HepG2 (cell line): ENCODE data around the gene CRIM1. TPM values are rescaled to one million over a fixed set of nuclear protein-coding genes. Genes with fewer than 3 reads are reported as not detected.

Experiments
- CREM ChIP-seq, 2 experiments: sonication (generic) in 1 of 2; formaldehyde crosslinking in 1 of 2; IDR thresholded peaks; 2 replicates each; pipeline versions ENCODE4 v1.4.0 to v1.6.1; 2016 to 2020; ENCODE audit warnings: antibody characterized with exemption in 1 of 2, mild to moderate bottlenecking in 1 of 2, missing genetic modification reagents in 1 of 2
- ETV5 ChIP-seq: IDR thresholded peaks from 2 replicates; pipeline ENCODE4 v1.6.1; 2018; ENCODE audit warnings: missing biosample characterization, missing genetic modification reagents, inconsistent platforms, borderline replicate concordance
- JARID2 ChIP-seq: sonication (generic); formaldehyde crosslinking; IDR thresholded peaks from 2 replicates; pipeline ENCODE4 v1.8.1; 2023; ENCODE audit warnings: missing genetic modification reagents, inconsistent platforms; ENCODE audit not compliant: insufficient replicate concordance
- NFATC3 ChIP-seq: sonication (generic); formaldehyde crosslinking; IDR thresholded peaks from 2 replicates; pipeline ENCODE4 v1.5.1; 2020; ENCODE audit warnings: mild to moderate bottlenecking, missing genetic modification reagents
- POGZ ChIP-seq: sonication (generic); formaldehyde crosslinking; IDR thresholded peaks from 2 replicates; pipeline ENCODE4 v1.4.0; 2020; ENCODE audit warnings: mild to moderate bottlenecking, missing genetic modification reagents
- PPARG ChIP-seq: conservative IDR thresholded peaks from 2 replicates; pipeline ENCODE4 v1.6.1; 2016; ENCODE audit warnings: missing biosample characterization, missing genetic modification reagents
- SOX6 ChIP-seq, 2 experiments: fragments of 450-650 bp in 1 of 2; sonication (generic) in 1 of 2; formaldehyde crosslinking in 1 of 2; IDR thresholded peaks; 2 replicates each; pipeline versions ENCODE4 v1.4.0 to v1.6.1; 2017 to 2020; ENCODE audit warnings: antibody characterized with exemption in 1 of 2, mild to moderate bottlenecking in 1 of 2, missing genetic modification reagents in 1 of 2
- ZBTB20 ChIP-seq: sonication (generic); formaldehyde crosslinking; IDR thresholded peaks from 2 replicates; pipeline ENCODE4 v1.8.1; 2023; ENCODE audit warnings: missing genetic modification reagents, low read depth, mild to moderate bottlenecking, borderline replicate concordance
- ZNF235 ChIP-seq: sonication (generic); formaldehyde crosslinking; IDR thresholded peaks from 2 replicates; pipeline ENCODE4 v1.8.1; 2023; ENCODE audit warnings: mild to moderate bottlenecking, missing genetic modification reagents, borderline replicate concordance
- ZNF24 ChIP-seq: fragments of 450-650 bp; IDR thresholded peaks from 2 replicates; pipeline ENCODE4 v1.6.1; 2017; ENCODE audit warnings: antibody characterized with exemption, mild to moderate bottlenecking
- ZNF317 ChIP-seq: sonication (generic); formaldehyde crosslinking; IDR thresholded peaks from 2 replicates; pipeline ENCODE4 v1.5.0; 2020; ENCODE audit warnings: mild to moderate bottlenecking, missing genetic modification reagents
- ZNF501 ChIP-seq: sonication (generic); formaldehyde crosslinking; IDR thresholded peaks from 2 replicates; pipeline ENCODE4 v1.5.1; 2020; ENCODE audit warnings: mild to moderate bottlenecking, moderate library complexity, missing genetic modification reagents
- ZNF556 ChIP-seq: sonication (generic); formaldehyde crosslinking; IDR thresholded peaks from 2 replicates; pipeline ENCODE4 v1.4.0; 2020; ENCODE audit warnings: mild to moderate bottlenecking, missing genetic modification reagents, borderline replicate concordance
- ZNF678 ChIP-seq: sonication (generic); formaldehyde crosslinking; IDR thresholded peaks from 2 replicates; pipeline ENCODE4 v1.4.0; 2020; ENCODE audit warnings: mild to moderate bottlenecking, missing genetic modification reagents
- polyA plus RNA-seq, 8 experiments: library from polyadenylated mRNA; depleted of rRNA in 3 of 8; stranded (reverse) in 7 of 8; unstranded in 1 of 8; fragments of >200 nt; fragmentation: Illumina TruSeq in 4 of 8; extraction: Trizol in 4 of 8; gene quantifications; 2 replicates each; pipeline versions ENCODE4 v1.2.1 to v1.2.3, GENCODE V29; 2011 to 2016; ENCODE audit warnings: low read depth in 4 of 8, missing spikeins in 1 of 8, mixed read lengths in 1 of 8; ENCODE audit not compliant: insufficient read depth in 1 of 8
- total RNA-seq, 5 experiments: library from RNA; depleted of rRNA; stranded (reverse); fragments of >200 nt; fragmentation: Illumina TruSeq; extraction: Trizol; gene quantifications; 2 replicates each; pipeline ENCODE4 v1.2.3, GENCODE V29; 2016; ENCODE audit warnings: low read depth in 1 of 5
- TF ChIP-seq, protein P1 (sequence below), 2 experiments: IDR thresholded peaks; 2 replicates each; pipeline ENCODE4 v1.6.1; 2011 to 2012; ENCODE audit warnings: low read length in 2 of 2, borderline replicate concordance in 1 of 2, low read depth in 1 of 2, mild to moderate bottlenecking in 1 of 2, moderate library complexity in 1 of 2
- TF ChIP-seq, protein P2 (sequence below): sonication (generic); formaldehyde crosslinking; IDR thresholded peaks from 2 replicates; pipeline ENCODE4 v1.5.1; 2020; ENCODE audit warnings: mild to moderate bottlenecking, missing genetic modification reagents, borderline replicate concordance
- TF ChIP-seq, protein P3 (sequence below): sonication (generic); formaldehyde crosslinking; IDR thresholded peaks from 2 replicates; pipeline ENCODE4 v1.4.0; 2020; ENCODE audit warnings: low read depth, mild to moderate bottlenecking, missing genetic modification reagents

Gene CRIM1
- total and polyA plus RNA-seq, 2 of the 13 experiments (the other 11 are each of a cell fraction or from before 2014, with no cell fraction given) = 39.1 to 69.9 TPM

DNA sequence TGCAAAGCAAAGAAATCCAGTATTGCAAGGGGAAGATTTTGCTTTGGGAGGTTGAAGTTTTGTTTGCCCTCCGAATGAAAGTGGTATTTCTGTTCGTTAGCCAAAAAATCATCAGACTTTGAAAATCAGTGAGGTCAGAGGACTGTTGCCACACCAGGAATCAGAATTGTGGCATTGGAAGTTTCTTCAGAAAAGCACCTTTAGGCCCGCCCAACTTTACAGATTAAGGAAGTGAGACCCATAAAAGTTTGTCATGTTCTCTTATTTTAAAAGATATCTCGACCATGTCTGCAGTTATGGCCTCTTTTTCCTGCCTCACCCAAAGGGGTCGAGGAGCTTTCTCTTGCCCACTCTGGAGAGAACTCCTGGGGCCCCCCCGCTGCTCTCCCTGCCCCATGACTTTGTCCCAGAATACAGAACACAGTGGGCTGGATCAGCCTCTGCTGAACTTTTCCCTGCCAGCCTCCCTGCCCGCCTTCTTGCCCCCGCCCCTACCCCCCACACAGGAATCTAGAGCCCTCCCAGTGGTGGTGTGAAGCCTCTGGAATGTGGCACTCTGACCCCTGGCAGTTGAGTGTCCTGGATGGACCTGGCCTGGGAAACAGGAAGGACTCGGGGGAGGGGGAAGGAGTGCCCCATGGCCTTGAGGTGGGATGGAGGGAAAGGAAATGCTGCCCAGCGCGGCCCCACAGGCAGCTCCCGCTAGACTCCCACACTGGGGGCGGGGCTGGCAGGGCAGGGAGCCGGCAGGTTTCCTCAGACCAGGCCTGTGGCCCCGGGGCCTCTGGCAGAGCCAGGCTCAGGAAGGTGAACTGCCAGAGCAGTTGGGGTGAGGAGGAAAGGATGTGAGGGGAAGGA lies 25.3 kb downstream of the CRIM1 start (continued):
- TF ChIP-seq NFATC3 (CRISPR knock-in tag) (peak; percentile 28; the same call in 1 of the 2 replicates), ETV5 (CRISPR knock-in tag) (peak; percentile 98), SOX6 (IDR thresholded peaks at IDR 0.05) (no peak), SOX6 (CRISPR knock-in tag; IDR thresholded peaks at IDR 0.05) (peak; percentile 96), ZNF317 (CRISPR knock-in tag) (peak; percentile 86; the same call in 1 of the 2 replicates), ZNF501 (CRISPR knock-in tag) (peak; percentile 84), ZNF235 (peak; percentile 37; the same call in 1 of the 2 replicates), ZNF24 (no peak; the same call in 1 of the 2 replicates), ZNF556 (CRISPR knock-in tag) (peak; percentile 99), ZBTB20 (peak; percentile 95; the same call in 1 of the 2 replicates), POGZ (CRISPR knock-in tag) (peak; percentile 99), PPARG (CRISPR knock-in tag) (peak; percentile 86), JARID2 (CRISPR knock-in tag) (no peak), ZNF678 (no peak), CREM (IDR thresholded peaks at IDR 0.05) (peak; percentile 80), CREM (CRISPR knock-in tag; IDR thresholded peaks at IDR 0.05) (no peak)
- TF ChIP-seq, protein P1, sequence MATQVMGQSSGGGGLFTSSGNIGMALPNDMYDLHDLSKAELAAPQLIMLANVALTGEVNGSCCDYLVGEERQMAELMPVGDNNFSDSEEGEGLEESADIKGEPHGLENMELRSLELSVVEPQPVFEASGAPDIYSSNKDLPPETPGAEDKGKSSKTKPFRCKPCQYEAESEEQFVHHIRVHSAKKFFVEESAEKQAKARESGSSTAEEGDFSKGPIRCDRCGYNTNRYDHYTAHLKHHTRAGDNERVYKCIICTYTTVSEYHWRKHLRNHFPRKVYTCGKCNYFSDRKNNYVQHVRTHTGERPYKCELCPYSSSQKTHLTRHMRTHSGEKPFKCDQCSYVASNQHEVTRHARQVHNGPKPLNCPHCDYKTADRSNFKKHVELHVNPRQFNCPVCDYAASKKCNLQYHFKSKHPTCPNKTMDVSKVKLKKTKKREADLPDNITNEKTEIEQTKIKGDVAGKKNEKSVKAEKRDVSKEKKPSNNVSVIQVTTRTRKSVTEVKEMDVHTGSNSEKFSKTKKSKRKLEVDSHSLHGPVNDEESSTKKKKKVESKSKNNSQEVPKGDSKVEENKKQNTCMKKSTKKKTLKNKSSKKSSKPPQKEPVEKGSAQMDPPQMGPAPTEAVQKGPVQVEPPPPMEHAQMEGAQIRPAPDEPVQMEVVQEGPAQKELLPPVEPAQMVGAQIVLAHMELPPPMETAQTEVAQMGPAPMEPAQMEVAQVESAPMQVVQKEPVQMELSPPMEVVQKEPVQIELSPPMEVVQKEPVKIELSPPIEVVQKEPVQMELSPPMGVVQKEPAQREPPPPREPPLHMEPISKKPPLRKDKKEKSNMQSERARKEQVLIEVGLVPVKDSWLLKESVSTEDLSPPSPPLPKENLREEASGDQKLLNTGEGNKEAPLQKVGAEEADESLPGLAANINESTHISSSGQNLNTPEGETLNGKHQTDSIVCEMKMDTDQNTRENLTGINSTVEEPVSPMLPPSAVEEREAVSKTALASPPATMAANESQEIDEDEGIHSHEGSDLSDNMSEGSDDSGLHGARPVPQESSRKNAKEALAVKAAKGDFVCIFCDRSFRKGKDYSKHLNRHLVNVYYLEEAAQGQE (IDR thresholded peaks at IDR 0.05; ENCODE audit: borderline replicate concordance in 1 of 2, low read depth in 1 of 2, low read length in 2 of 2) = peak in 1 of 2 experiments; percentile 77; a peak in 1 of 4 replicates
- TF ChIP-seq, protein P2, sequence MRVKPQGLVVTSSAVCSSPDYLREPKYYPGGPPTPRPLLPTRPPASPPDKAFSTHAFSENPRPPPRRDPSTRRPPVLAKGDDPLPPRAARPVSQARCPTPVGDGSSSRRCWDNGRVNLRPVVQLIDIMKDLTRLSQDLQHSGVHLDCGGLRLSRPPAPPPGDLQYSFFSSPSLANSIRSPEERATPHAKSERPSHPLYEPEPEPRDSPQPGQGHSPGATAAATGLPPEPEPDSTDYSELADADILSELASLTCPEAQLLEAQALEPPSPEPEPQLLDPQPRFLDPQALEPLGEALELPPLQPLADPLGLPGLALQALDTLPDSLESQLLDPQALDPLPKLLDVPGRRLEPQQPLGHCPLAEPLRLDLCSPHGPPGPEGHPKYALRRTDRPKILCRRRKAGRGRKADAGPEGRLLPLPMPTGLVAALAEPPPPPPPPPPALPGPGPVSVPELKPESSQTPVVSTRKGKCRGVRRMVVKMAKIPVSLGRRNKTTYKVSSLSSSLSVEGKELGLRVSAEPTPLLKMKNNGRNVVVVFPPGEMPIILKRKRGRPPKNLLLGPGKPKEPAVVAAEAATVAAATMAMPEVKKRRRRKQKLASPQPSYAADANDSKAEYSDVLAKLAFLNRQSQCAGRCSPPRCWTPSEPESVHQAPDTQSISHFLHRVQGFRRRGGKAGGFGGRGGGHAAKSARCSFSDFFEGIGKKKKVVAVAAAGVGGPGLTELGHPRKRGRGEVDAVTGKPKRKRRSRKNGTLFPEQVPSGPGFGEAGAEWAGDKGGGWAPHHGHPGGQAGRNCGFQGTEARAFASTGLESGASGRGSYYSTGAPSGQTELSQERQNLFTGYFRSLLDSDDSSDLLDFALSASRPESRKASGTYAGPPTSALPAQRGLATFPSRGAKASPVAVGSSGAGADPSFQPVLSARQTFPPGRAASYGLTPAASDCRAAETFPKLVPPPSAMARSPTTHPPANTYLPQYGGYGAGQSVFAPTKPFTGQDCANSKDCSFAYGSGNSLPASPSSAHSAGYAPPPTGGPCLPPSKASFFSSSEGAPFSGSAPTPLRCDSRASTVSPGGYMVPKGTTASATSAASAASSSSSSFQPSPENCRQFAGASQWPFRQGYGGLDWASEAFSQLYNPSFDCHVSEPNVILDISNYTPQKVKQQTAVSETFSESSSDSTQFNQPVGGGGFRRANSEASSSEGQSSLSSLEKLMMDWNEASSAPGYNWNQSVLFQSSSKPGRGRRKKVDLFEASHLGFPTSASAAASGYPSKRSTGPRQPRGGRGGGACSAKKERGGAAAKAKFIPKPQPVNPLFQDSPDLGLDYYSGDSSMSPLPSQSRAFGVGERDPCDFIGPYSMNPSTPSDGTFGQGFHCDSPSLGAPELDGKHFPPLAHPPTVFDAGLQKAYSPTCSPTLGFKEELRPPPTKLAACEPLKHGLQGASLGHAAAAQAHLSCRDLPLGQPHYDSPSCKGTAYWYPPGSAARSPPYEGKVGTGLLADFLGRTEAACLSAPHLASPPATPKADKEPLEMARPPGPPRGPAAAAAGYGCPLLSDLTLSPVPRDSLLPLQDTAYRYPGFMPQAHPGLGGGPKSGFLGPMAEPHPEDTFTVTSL (CRISPR knock-in tag) = peak; percentile 86
- TF ChIP-seq, protein P3, sequence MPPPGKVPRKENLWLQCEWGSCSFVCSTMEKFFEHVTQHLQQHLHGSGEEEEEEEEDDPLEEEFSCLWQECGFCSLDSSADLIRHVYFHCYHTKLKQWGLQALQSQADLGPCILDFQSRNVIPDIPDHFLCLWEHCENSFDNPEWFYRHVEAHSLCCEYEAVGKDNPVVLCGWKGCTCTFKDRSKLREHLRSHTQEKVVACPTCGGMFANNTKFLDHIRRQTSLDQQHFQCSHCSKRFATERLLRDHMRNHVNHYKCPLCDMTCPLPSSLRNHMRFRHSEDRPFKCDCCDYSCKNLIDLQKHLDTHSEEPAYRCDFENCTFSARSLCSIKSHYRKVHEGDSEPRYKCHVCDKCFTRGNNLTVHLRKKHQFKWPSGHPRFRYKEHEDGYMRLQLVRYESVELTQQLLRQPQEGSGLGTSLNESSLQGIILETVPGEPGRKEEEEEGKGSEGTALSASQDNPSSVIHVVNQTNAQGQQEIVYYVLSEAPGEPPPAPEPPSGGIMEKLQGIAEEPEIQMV (CRISPR knock-in tag) = no peak
